NK-92 (cell line): Measurements from ENCODE around the gene IL17RE.
"Not testable (repeated sequence)": the region's sequence is repeated elsewhere in the genome, so short reads cannot be mapped to it uniquely, and the experiment has no call there.

Experiments used
- DNase-seq: peaks from one replicate; lab custom pipeline; 2025; ENCODE audit not compliant: unreplicated experiment; lab: John Stamatoyannopoulos, UW

The IL17RE gene

GRCh38 chr3:9902372-9903237 lies at the start of gene IL17RE:
Gene IL17RE (plus strand): TSS chr3:9902848. CDS start chr3:9902933, 85 bp downstream.
- no peak for DNase-seq

GRCh38 chr3:9854291-9854940 lies 48.2 kb upstream of the IL17RE start:
- not testable (repeated sequence) for DNase-seq

GRCh38 chr3:9855594-9855993 lies 47.1 kb upstream of the IL17RE start:
- no peak for DNase-seq

- no peak for DNase-seq
Measured at GRCh38 chr3:9859530-9860025, 43.1 kb upstream of the IL17RE start.

GRCh38 chr3:9861201-9861600 lies 41.4 kb upstream of the IL17RE start:
- no peak for DNase-seq

GRCh38 chr3:9861626-9862130 lies 41.0 kb upstream of the IL17RE start:
- no peak for DNase-seq

GRCh38 chr3:9862391-9863057 lies 40.1 kb upstream of the IL17RE start:
- no peak for DNase-seq

- DNase-seq = no peak
Measured at GRCh38 chr3:9863058-9863772, 39.4 kb upstream of the IL17RE start.

- no peak for DNase-seq
Measured at GRCh38 chr3:9864200-9864927, 38.3 kb upstream of the IL17RE start.

GRCh38 chr3:9865125-9865637 lies 37.5 kb upstream of the IL17RE start:
- not testable (repeated sequence) for DNase-seq

- no peak for DNase-seq
Measured at GRCh38 chr3:9866639-9867038, 36.0 kb upstream of the IL17RE start.

- DNase-seq = no peak
Measured at GRCh38 chr3:9867106-9867505, 35.5 kb upstream of the IL17RE start.

GRCh38 chr3:9869955-9870354 lies 32.7 kb upstream of the IL17RE start:
- no peak for DNase-seq

- DNase-seq = no peak
Measured at GRCh38 chr3:9870978-9871377, 31.7 kb upstream of the IL17RE start.

- DNase-seq = not testable (repeated sequence)
Measured at GRCh38 chr3:9872067-9872466, 30.6 kb upstream of the IL17RE start.

GRCh38 chr3:9875448-9875847 lies 27.2 kb upstream of the IL17RE start:
- no peak for DNase-seq

GRCh38 chr3:9876255-9876654 lies 26.4 kb upstream of the IL17RE start:
- DNase-seq = not testable (repeated sequence)

- DNase-seq = no peak
Measured at GRCh38 chr3:9876991-9877390, 25.7 kb upstream of the IL17RE start.

GRCh38 chr3:9878700-9879099 lies 23.9 kb upstream of the IL17RE start:
- DNase-seq = no peak
